Measurements from ENCODE around the gene GPN1. TPM values are rescaled to one million over a fixed set of nuclear protein-coding genes. Genes with fewer than 3 reads are reported as not detected.

GPN1 gene
- total RNA-seq, 1 experiment from 2014 or later: 48.5 TPM

- Histone ChIP-seq H3K14ac (ENCODE audit: insufficient read depth, low read length) (no peak overlapping the region), H2AFZ (ENCODE audit: low read length) (no peak overlapping the region), H2BK15ac (ENCODE audit: low read depth, low read length) (no peak overlapping the region), H2BK120ac (ENCODE audit: low read depth, low read length, poor library complexity, severe bottlenecking) (no peak overlapping the region), H3K23me2 (ENCODE audit: insufficient read length, low read depth, low read length, poor library complexity, severe bottlenecking) (no peaks in the 10 kb centered on the region), H3K56ac (ENCODE audit: insufficient read length, low read depth, low read length) (no peak overlapping the region), H2AK5ac (ENCODE audit: insufficient read length, low read length) (no peak overlapping the region), H2BK20ac (ENCODE audit: low read depth, low read length, poor library complexity, severe bottlenecking) (no peak overlapping the region), H4K8ac (replicated peaks; ENCODE audit: insufficient read length, low read depth, low read length) (no peak overlapping the region), H3K18ac (ENCODE audit: insufficient read length, low read depth, low read length) (no peak overlapping the region), H3K4ac (ENCODE audit: low read depth, low read length) (no peak overlapping the region), H3K79me1 (ENCODE audit: insufficient read depth, low read depth, low read length, poor library complexity, severe bottlenecking) (no peaks in the 10 kb centered on the region), H3K9me3 (ENCODE audit: control insufficient read depth, low read depth, low read length) (no peaks in the 10 kb centered on the region), H2BK12ac (ENCODE audit: insufficient read length, low read depth, low read length) (no peak overlapping the region), H3K27me3 (ENCODE audit: insufficient read depth, low read length) (no peaks in the 10 kb centered on the region), H4K91ac (ENCODE audit: insufficient read length, low read depth, low read length) (no peak overlapping the region), H3K4me1 (ENCODE audit: insufficient read depth, low read length) (no peaks in the 10 kb centered on the region), H4K5ac (ENCODE audit: insufficient read length, low read depth, low read length) (no peak overlapping the region), H3K23ac (ENCODE audit: insufficient read length, low read depth, low read length) (no peak overlapping the region), H3K27ac (ENCODE audit: insufficient read length, low read depth, low read length) (no peak overlapping the region), H3K4me2 (ENCODE audit: insufficient read depth, insufficient read length, low read length) (no peak overlapping the region), H2BK5ac (ENCODE audit: insufficient read length, low read length) (no peak overlapping the region), H3K79me2 (ENCODE audit: insufficient read depth, low read length) (no peaks in the 10 kb centered on the region), H4K20me1 (ENCODE audit: control insufficient read depth, insufficient read depth, insufficient read length) (no peaks in the 10 kb centered on the region), H3K9ac (ENCODE audit: extremely low read depth, insufficient read length, low read length) (no peak overlapping the region), H3T11ph (ENCODE audit: low read length) (no peak overlapping the region)
- H3K4me3 Mint-ChIP-seq: no peak overlapping the region
- no peaks in the 10 kb centered on the region for H3K9me3 Mint-ChIP-seq
- TF ChIP-seq CTCF (conservative IDR thresholded peaks at IDR 0.05): no peak
- DNase-seq: no peak
- WGBS (ENCODE audit: extremely low coverage, insufficient read length, low lambda C conversion rate): no CpG with 5 or more reads among the region's 1 CpG
- H3K36me3 Mint-ChIP-seq (ENCODE audit: insufficient read depth in 1 of 3, low read depth in 3 of 3): peaks cover 0 to 39% (median 29%) of the 10 kb centered on the region in 3 experiments; a peak in 5 of 7 replicates
- no peaks in the 10 kb centered on the region for H3K27me3 Mint-ChIP-seq (ENCODE audit: low read depth)
- H3K27ac Mint-ChIP-seq: no peak overlapping the region
- no peaks in the 10 kb centered on the region for H3K4me1 Mint-ChIP-seq
Observed at GRCh38 chr2:27687232-27687631, 58.4 kb downstream of the GPN1 start.
